T-helper 17 cell (primary cell): ENCODE data around the gene CACNA1C. TPM values are rescaled to one million over a fixed set of nuclear protein-coding genes. Genes with fewer than 3 reads are reported as not detected.

ENCODE experiments used
- ATAC-seq: fragments of 150-1000 bp; cut with Tn5 transposase; 2 replicates; pipeline ENCODE4 v1.10.0; 2021; ENCODE audit warnings: mild to moderate bottlenecking, moderate library complexity
- DNase-seq, 3 donors: peaks; one replicate each; pipeline versions ENCODE4 v3.0.0 to v3.0.0-alpha.2; 2020 to 2021
- H3K9me3 ChIP-seq: one replicate; pipeline ENCODE4 v1.7.0; 2013; ENCODE audit warnings: low read length, mild to moderate bottlenecking; ENCODE audit not compliant: control insufficient read depth, poor library complexity, severe bottlenecking
- H3K27ac Mint-ChIP-seq: one replicate; pipeline ENCODE4 v1.8.0; 2022; ENCODE audit warnings: mild to moderate bottlenecking, moderate library complexity, mixed read lengths
- H3K27me3 Mint-ChIP-seq: one replicate; pipeline ENCODE4 v1.8.0; 2022; ENCODE audit warnings: mixed read lengths
- H3K36me3 Mint-ChIP-seq: one replicate; pipeline ENCODE4 v1.8.0; 2022; ENCODE audit warnings: low read depth, mixed read lengths
- H3K4me1 Mint-ChIP-seq: one replicate; pipeline ENCODE4 v1.8.0; 2022; ENCODE audit warnings: mild to moderate bottlenecking, mixed read lengths
- H3K4me3 Mint-ChIP-seq: one replicate; pipeline ENCODE4 v1.8.0; 2022; ENCODE audit warnings: mild to moderate bottlenecking, moderate library complexity, mixed read lengths
- total RNA-seq, 4 donors: library from RNA in 2 of 4; stranded (reverse) in 2 of 4; gene quantifications; one replicate each; pipeline ENCODE4 v1.2.3 and lab custom pipeline; 2022 to 2026

Gene CACNA1C
- total RNA-seq, 2 donors from 2014 or later: 0.02 to 0.18 TPM

GRCh38 chr12:2169940-2170339 lies 117.2 kb downstream of the CACNA1C start:
- Mint-ChIP-seq H3K36me3 (no peaks in the 10 kb centered on the region), H3K27me3 (peaks cover 14% of the 10 kb centered on the region), H3K4me1 (no peaks in the 10 kb centered on the region), H3K4me3 (no peak overlapping the region), H3K27ac (no peak overlapping the region)
- no peak for ATAC-seq
- no peaks in the 10 kb centered on the region for H3K9me3 ChIP-seq
- DNase-seq: no peak

- Mint-ChIP-seq H3K27ac (no peak overlapping the region), H3K4me3 (no peak overlapping the region), H3K36me3 (no peaks in the 10 kb centered on the region), H3K4me1 (no peaks in the 10 kb centered on the region), H3K27me3 (peaks cover 17% of the 10 kb centered on the region)
- no peaks in the 10 kb centered on the region for H3K9me3 ChIP-seq
- DNase-seq (no peak), ATAC-seq (no peak)
Measured at GRCh38 chr12:2170376-2170775, 117.6 kb downstream of the CACNA1C start.

GRCh38 chr12:2171672-2172426 lies 119.1 kb downstream of the CACNA1C start:
- DNase-seq (no peak), ATAC-seq (no peak)
- Mint-ChIP-seq H3K27me3 (peaks cover 28% of the 10 kb centered on the region), H3K4me3 (no peak overlapping the region), H3K27ac (no peak overlapping the region), H3K36me3 (no peaks in the 10 kb centered on the region), H3K4me1 (no peaks in the 10 kb centered on the region)
- H3K9me3 ChIP-seq: no peaks in the 10 kb centered on the region

- Mint-ChIP-seq H3K27me3 (peaks cover 29% of the 10 kb centered on the region), H3K4me3 (no peak overlapping the region), H3K27ac (no peak overlapping the region), H3K36me3 (no peaks in the 10 kb centered on the region), H3K4me1 (no peaks in the 10 kb centered on the region)
- ATAC-seq: no peak
- H3K9me3 ChIP-seq: no peaks in the 10 kb centered on the region
- no peak for DNase-seq
Measured at GRCh38 chr12:2172491-2173214, 119.9 kb downstream of the CACNA1C start.

- no peak for DNase-seq
- Mint-ChIP-seq H3K4me1 (no peaks in the 10 kb centered on the region), H3K4me3 (no peak overlapping the region), H3K27ac (no peak overlapping the region), H3K36me3 (no peaks in the 10 kb centered on the region), H3K27me3 (peaks cover 39% of the 10 kb centered on the region)
- H3K9me3 ChIP-seq: no peaks in the 10 kb centered on the region
- no peak for ATAC-seq
Measured at GRCh38 chr12:2173971-2174370, 121.2 kb downstream of the CACNA1C start.

GRCh38 chr12:2177003-2177402 lies 124.2 kb downstream of the CACNA1C start:
- Mint-ChIP-seq H3K27me3 (peaks cover 58% of the 10 kb centered on the region), H3K36me3 (no peaks in the 10 kb centered on the region), H3K27ac (no peak overlapping the region), H3K4me1 (no peaks in the 10 kb centered on the region), H3K4me3 (no peak overlapping the region)
- ATAC-seq (no peak), DNase-seq (no peak)
- no peaks in the 10 kb centered on the region for H3K9me3 ChIP-seq

- H3K9me3 ChIP-seq: no peaks in the 10 kb centered on the region
- no peak overlapping the region for H3K27ac Mint-ChIP-seq
- no peaks in the 10 kb centered on the region for H3K36me3 Mint-ChIP-seq
- no peak for ATAC-seq
- DNase-seq: no peak
- H3K27me3 Mint-ChIP-seq: peaks cover 61% of the 10 kb centered on the region
- no peaks in the 10 kb centered on the region for H3K4me1 Mint-ChIP-seq
- H3K4me3 Mint-ChIP-seq: no peak overlapping the region
Measured at GRCh38 chr12:2177751-2178150, 125.0 kb downstream of the CACNA1C start.

GRCh38 chr12:2179058-2179457 lies 126.3 kb downstream of the CACNA1C start:
- Mint-ChIP-seq H3K36me3 (no peaks in the 10 kb centered on the region), H3K4me3 (no peak overlapping the region), H3K4me1 (peaks cover 2% of the 10 kb centered on the region), H3K27me3 (peaks cover 65% of the 10 kb centered on the region), H3K27ac (no peak overlapping the region)
- ATAC-seq (no peak), DNase-seq (no peak)
- no peaks in the 10 kb centered on the region for H3K9me3 ChIP-seq

- no peak for DNase-seq
- H3K4me3 Mint-ChIP-seq: no peak overlapping the region
Measured at GRCh38 chr12:2179953-2180736, 127.4 kb downstream of the CACNA1C start.

GRCh38 chr12:2180737-2181082 lies 127.9 kb downstream of the CACNA1C start:
- ATAC-seq (no peak), DNase-seq (no peak)
- H3K4me1 Mint-ChIP-seq: peaks cover 7% of the 10 kb centered on the region
- no peak overlapping the region for H3K4me3 Mint-ChIP-seq
- peaks cover 75% of the 10 kb centered on the region for H3K27me3 Mint-ChIP-seq
- H3K9me3 ChIP-seq: no peaks in the 10 kb centered on the region
- H3K27ac Mint-ChIP-seq: no peak overlapping the region
- peaks cover 4% of the 10 kb centered on the region for H3K36me3 Mint-ChIP-seq

More at GRCh38 chr12:2179953-2180736, 127.4 kb downstream of the CACNA1C start:
- H3K36me3 Mint-ChIP-seq: peaks cover 4% of the 10 kb centered on the region
- H3K9me3 ChIP-seq: no peaks in the 10 kb centered on the region
- peaks cover 75% of the 10 kb centered on the region for H3K27me3 Mint-ChIP-seq
- H3K27ac Mint-ChIP-seq: no peak overlapping the region
- no peak for ATAC-seq
- H3K4me1 Mint-ChIP-seq: peaks cover 7% of the 10 kb centered on the region

- H3K4me3 Mint-ChIP-seq: no peak overlapping the region
- DNase-seq (no peak), ATAC-seq (no peak)
- no peak overlapping the region for H3K27ac Mint-ChIP-seq
- peaks cover 4% of the 10 kb centered on the region for H3K36me3 Mint-ChIP-seq
- no peaks in the 10 kb centered on the region for H3K9me3 ChIP-seq
- peaks cover 7% of the 10 kb centered on the region for H3K4me1 Mint-ChIP-seq
- H3K27me3 Mint-ChIP-seq: peaks cover 73% of the 10 kb centered on the region
Measured at GRCh38 chr12:2183556-2184541, 131.1 kb downstream of the CACNA1C start.

- H3K27me3 Mint-ChIP-seq: peaks cover 61% of the 10 kb centered on the region
- peaks cover 7% of the 10 kb centered on the region for H3K4me1 Mint-ChIP-seq
- H3K9me3 ChIP-seq: no peaks in the 10 kb centered on the region
- no peak overlapping the region for H3K4me3 Mint-ChIP-seq
- H3K27ac Mint-ChIP-seq: no peak overlapping the region
- no peak for ATAC-seq
- DNase-seq: no peak
- H3K36me3 Mint-ChIP-seq: peaks cover 4% of the 10 kb centered on the region
Measured at GRCh38 chr12:2185751-2186341, 133.1 kb downstream of the CACNA1C start.
